ENCODE measurements around the gene ZAR1.

GRCh38 chr4:48449151-48449550, 40.9 kb upstream of the ZAR1 start:
- no peak for TF ChIP-seq ZNF274 (IDR thresholded peaks at IDR 0.05; ENCODE audit: insufficient read depth, insufficient read length)
- TF ChIP-seq JUND (IDR thresholded peaks at IDR 0.05; ENCODE audit: low read depth, low read length), result no peak
- TF ChIP-seq CBX5 (IDR thresholded peaks at IDR 0.05; ENCODE audit: low read depth), result no peak
- no peak for TF ChIP-seq CTCF (IDR thresholded peaks at IDR 0.05 in 2 of 3, conservative IDR thresholded peaks at IDR 0.05 in 1 of 3; ENCODE audit: control insufficient read depth in 2 of 3, extremely low read depth in 1 of 3, insufficient read depth in 1 of 3, low read depth in 3 of 3, low read length in 3 of 3)
- no peak for TF ChIP-seq USF2 (IDR thresholded peaks at IDR 0.05; ENCODE audit: borderline replicate concordance, low read depth, low read length)
- TF ChIP-seq EP300 (IDR thresholded peaks at IDR 0.05; ENCODE audit: borderline replicate concordance in 1 of 2, control insufficient read depth in 1 of 2, low read depth in 2 of 2, low read length in 2 of 2), result no peak
- no peak for TF ChIP-seq POU2F2 (IDR thresholded peaks at IDR 0.05; ENCODE audit: borderline replicate concordance, low read depth, low read length)
- no peak for TF ChIP-seq POLR2A (IDR thresholded peaks at IDR 0.05; ENCODE audit: low read depth, low read length)
- no peak for TF ChIP-seq PML (IDR thresholded peaks at IDR 0.05; ENCODE audit: low read length)
